ENCODE measurements around the gene TNFRSF12A. TPM values are rescaled to one million over a fixed set of nuclear protein-coding genes. Genes with fewer than 3 reads are reported as not detected.

The TNFRSF12A gene
- total and polyA plus RNA-seq, 10 of the 15 experiments (the other 5 are each of a cell fraction or from before 2014, with no cell fraction given) = 0.35 to 1.7 (median 1.2) TPM; not detected in 2

DNA sequence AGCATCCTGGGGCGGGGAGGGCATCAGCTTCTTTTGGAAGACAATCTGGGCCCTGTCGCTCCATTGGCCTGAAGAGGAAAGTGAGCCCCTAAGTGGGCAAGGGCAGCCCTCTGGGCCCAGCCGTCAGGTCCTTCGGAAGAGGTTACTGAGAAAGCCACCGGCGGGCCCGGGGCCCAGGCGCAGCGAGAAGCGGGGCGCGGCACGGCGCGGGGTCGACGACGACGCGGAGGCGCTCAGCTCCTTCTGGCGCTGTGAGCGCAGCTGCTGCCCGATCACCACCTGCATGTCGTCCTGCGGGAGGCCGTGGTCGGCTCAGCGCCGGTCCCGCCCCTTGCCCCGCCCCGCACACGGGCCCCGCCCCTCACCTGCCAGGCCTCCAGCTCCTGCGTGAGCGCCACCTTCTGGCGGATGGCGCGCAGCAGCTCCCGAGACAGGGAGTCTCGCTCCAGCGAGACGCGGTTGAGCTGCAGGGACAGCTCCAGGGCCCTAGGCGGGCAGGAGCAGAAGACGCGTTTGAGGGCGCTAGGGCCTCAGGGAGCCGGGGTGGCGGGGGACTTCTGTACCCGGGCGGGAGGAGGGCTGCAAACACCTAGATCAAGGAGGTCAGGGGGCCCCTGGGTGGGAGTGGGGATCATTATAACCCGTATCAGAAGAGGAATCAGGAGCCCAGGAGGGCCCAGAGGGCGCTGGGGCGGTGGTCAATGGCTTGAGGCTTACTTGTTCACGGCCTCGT lies 8.0 kb downstream of the TNFRSF12A start (continued):
- TF ChIP-seq TCF12 (IDR thresholded peaks at IDR 0.05; ENCODE audit: low read depth, low read length) (0 out of 2 replicates have a peak, but pooled peaks have one; percentile 44), HCFC1 (IDR thresholded peaks at IDR 0.05; ENCODE audit: low read length) (no peak), BMI1 (IDR thresholded peaks at IDR 0.05; ENCODE audit: borderline replicate concordance) (no peak), PAX5 (IDR thresholded peaks at IDR 0.05; ENCODE audit: borderline replicate concordance, low read depth, low read length) (peak; percentile 34; the same call in 1 of the 2 replicates), EP300 (IDR thresholded peaks at IDR 0.05; ENCODE audit: borderline replicate concordance in 1 of 2, control insufficient read depth in 1 of 2, low read depth in 2 of 2, low read length in 2 of 2) (no peak), ZNF24 (IDR thresholded peaks at IDR 0.05) (no peak), CHD1 (IDR thresholded peaks at IDR 0.05; ENCODE audit: low read depth, low read length) (no peak), SMC3 (IDR thresholded peaks at IDR 0.05; ENCODE audit: borderline replicate concordance, low read length) (peak; percentile 55; the same call in 1 of the 2 replicates), CREB1 (IDR thresholded peaks at IDR 0.05; ENCODE audit: low read depth) (peak; percentile 26; the same call in 1 of the 2 replicates), ATF7 (IDR thresholded peaks at IDR 0.05; ENCODE audit: low read depth) (no peak), POLR2AphosphoS2 (IDR thresholded peaks at IDR 0.05; ENCODE audit: low read depth, low read length) (no peak), SREBF1 (IDR thresholded peaks at IDR 0.05; ENCODE audit: low read length) (no peak), GATAD2B (conservative IDR thresholded peaks at IDR 0.05; ENCODE audit: low read depth) (no peak), RFX5 (IDR thresholded peaks at IDR 0.05; ENCODE audit: low read depth, low read length) (no peak), RAD21 (IDR thresholded peaks at IDR 0.05; ENCODE audit: insufficient read depth, low read depth, low read length) (peak; percentile 60), ASH2L (IDR thresholded peaks at IDR 0.05; ENCODE audit: borderline replicate concordance, low read depth) (no peak), TCF3 (IDR thresholded peaks at IDR 0.05; ENCODE audit: borderline replicate concordance, insufficient read depth, low read depth, low read length) (no peak), PAX8 (IDR thresholded peaks at IDR 0.05) (no peak), RUNX3 (IDR thresholded peaks at IDR 0.05; ENCODE audit: low read length) (no peak)
- TF ChIP-seq, protein P1, sequence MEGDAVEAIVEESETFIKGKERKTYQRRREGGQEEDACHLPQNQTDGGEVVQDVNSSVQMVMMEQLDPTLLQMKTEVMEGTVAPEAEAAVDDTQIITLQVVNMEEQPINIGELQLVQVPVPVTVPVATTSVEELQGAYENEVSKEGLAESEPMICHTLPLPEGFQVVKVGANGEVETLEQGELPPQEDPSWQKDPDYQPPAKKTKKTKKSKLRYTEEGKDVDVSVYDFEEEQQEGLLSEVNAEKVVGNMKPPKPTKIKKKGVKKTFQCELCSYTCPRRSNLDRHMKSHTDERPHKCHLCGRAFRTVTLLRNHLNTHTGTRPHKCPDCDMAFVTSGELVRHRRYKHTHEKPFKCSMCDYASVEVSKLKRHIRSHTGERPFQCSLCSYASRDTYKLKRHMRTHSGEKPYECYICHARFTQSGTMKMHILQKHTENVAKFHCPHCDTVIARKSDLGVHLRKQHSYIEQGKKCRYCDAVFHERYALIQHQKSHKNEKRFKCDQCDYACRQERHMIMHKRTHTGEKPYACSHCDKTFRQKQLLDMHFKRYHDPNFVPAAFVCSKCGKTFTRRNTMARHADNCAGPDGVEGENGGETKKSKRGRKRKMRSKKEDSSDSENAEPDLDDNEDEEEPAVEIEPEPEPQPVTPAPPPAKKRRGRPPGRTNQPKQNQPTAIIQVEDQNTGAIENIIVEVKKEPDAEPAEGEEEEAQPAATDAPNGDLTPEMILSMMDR (IDR thresholded peaks at IDR 0.05 in 2 of 3, conservative IDR thresholded peaks at IDR 0.05 in 1 of 3; ENCODE audit: control insufficient read depth in 2 of 3, extremely low read depth in 1 of 3, insufficient read depth in 1 of 3, low read depth in 3 of 3, low read length in 3 of 3) = peak; percentile 65 to 94 (median 88)
- TF ChIP-seq, protein P2, sequence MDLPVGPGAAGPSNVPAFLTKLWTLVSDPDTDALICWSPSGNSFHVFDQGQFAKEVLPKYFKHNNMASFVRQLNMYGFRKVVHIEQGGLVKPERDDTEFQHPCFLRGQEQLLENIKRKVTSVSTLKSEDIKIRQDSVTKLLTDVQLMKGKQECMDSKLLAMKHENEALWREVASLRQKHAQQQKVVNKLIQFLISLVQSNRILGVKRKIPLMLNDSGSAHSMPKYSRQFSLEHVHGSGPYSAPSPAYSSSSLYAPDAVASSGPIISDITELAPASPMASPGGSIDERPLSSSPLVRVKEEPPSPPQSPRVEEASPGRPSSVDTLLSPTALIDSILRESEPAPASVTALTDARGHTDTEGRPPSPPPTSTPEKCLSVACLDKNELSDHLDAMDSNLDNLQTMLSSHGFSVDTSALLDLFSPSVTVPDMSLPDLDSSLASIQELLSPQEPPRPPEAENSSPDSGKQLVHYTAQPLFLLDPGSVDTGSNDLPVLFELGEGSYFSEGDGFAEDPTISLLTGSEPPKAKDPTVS (IDR thresholded peaks at IDR 0.05; ENCODE audit: low read depth, low read length) = no peak
- TF ChIP-seq, protein P3, sequence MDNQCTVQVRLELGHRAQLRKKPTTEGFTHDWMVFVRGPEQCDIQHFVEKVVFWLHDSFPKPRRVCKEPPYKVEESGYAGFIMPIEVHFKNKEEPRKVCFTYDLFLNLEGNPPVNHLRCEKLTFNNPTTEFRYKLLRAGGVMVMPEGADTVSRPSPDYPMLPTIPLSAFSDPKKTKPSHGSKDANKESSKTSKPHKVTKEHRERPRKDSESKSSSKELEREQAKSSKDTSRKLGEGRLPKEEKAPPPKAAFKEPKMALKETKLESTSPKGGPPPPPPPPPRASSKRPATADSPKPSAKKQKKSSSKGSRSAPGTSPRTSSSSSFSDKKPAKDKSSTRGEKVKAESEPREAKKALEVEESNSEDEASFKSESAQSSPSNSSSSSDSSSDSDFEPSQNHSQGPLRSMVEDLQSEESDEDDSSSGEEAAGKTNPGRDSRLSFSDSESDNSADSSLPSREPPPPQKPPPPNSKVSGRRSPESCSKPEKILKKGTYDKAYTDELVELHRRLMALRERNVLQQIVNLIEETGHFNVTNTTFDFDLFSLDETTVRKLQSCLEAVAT (IDR thresholded peaks at IDR 0.05) = no peak
- TF ChIP-seq, protein P4, sequence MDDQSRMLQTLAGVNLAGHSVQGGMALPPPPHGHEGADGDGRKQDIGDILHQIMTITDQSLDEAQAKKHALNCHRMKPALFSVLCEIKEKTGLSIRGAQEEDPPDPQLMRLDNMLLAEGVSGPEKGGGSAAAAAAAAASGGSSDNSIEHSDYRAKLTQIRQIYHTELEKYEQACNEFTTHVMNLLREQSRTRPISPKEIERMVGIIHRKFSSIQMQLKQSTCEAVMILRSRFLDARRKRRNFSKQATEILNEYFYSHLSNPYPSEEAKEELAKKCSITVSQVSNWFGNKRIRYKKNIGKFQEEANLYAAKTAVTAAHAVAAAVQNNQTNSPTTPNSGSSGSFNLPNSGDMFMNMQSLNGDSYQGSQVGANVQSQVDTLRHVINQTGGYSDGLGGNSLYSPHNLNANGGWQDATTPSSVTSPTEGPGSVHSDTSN (IDR thresholded peaks at IDR 0.05; ENCODE audit: insufficient replicate concordance, low read depth, low read length) = no peak
